ENCODE measurements around the gene LYAR. TPM values are rescaled to one million over a fixed set of nuclear protein-coding genes. Genes with fewer than 3 reads are reported as not detected.

LYAR gene
- total and polyA plus RNA-seq, 2 of the 13 experiments (the other 11 are each of a cell fraction or from before 2014, with no cell fraction given) = 7.8 to 94.2 TPM

DNA sequence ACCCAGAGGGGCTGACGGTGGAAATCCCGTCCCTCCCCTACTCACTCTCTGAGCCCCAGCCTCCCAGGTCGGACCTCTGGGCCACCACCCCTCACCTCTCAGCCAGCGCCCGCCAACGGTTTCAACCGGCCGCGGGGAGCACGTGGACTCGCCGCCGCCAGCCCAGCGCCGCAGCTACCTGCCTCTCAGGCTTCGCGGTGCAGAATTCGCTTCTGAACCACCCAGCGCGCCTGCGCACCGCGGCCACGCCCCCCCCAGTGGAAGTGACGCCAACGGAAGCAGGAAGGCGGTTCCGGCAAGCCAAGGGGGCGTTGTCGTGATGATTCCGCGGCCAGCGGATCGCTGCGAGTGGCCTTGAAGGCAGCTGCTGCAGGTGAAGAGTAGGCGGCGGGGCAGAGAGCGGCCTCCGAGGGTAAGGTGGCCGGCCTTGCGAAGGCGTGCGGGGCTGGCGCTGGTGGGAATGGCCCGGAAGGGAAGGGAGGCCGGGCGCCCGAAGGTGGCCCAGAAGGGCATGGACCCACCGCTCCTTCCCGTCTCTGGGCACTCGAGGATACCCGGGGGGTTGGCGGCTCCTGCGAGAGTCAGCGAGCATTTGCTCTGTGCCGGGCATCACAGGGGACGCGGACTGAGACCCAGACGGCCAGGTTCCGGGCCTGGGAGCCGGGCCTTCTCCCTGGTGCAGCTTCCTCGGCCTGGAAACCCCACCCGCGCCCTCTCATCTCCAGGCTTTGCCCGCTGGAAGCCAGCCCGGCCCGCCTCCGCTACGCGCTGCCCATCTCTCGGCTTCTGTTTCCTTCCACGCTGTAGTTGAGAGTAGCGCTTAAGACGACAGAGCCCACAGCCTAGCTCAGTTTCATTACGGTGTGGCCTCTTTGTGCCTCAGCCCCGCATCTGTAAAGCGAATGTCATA is at the start of gene LYAR, which contains the start of gene ZBTB49 (continued):
- TF ChIP-seq, protein P1, sequence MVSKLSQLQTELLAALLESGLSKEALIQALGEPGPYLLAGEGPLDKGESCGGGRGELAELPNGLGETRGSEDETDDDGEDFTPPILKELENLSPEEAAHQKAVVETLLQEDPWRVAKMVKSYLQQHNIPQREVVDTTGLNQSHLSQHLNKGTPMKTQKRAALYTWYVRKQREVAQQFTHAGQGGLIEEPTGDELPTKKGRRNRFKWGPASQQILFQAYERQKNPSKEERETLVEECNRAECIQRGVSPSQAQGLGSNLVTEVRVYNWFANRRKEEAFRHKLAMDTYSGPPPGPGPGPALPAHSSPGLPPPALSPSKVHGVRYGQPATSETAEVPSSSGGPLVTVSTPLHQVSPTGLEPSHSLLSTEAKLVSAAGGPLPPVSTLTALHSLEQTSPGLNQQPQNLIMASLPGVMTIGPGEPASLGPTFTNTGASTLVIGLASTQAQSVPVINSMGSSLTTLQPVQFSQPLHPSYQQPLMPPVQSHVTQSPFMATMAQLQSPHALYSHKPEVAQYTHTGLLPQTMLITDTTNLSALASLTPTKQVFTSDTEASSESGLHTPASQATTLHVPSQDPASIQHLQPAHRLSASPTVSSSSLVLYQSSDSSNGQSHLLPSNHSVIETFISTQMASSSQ (IDR thresholded peaks at IDR 0.05; ENCODE audit: low read depth) = no peak
- TF ChIP-seq, protein P1 (CRISPR knock-in tag; IDR thresholded peaks at IDR 0.05; ENCODE audit: borderline replicate concordance) = peak; percentile 55; the same call in 1 of the 2 replicates
- TF ChIP-seq PAF1 (CRISPR knock-in tag; IDR thresholded peaks at IDR 0.05) = no peak
- peak; percentile 85 for TF ChIP-seq ZNF263 (CRISPR knock-in tag; IDR thresholded peaks at IDR 0.05)
- no peak; the same call in 1 of the 2 replicates for TF ChIP-seq ZNF205 (CRISPR knock-in tag; IDR thresholded peaks at IDR 0.05)
- peak; percentile 59; the same call in 1 of the 2 replicates for TF ChIP-seq ZNF761 (CRISPR knock-in tag; conservative IDR thresholded peaks at IDR 0.05)
- TF ChIP-seq NFRKB (IDR thresholded peaks at IDR 0.05) = no peak
- no peak for TF ChIP-seq ADNP (CRISPR knock-in tag; IDR thresholded peaks at IDR 0.05)
- TF ChIP-seq MXD4 (CRISPR knock-in tag; IDR thresholded peaks at IDR 0.05) = peak; percentile 100
- peak; percentile 98 for TF ChIP-seq KMT2A (CRISPR knock-in tag; IDR thresholded peaks at IDR 0.05)
- TF ChIP-seq ZNF792 (CRISPR knock-in tag; IDR thresholded peaks at IDR 0.05) = peak; percentile 72; the same call in 1 of the 2 replicates
- TF ChIP-seq TRIM22 (IDR thresholded peaks at IDR 0.05) = no peak
- peak; percentile 45; the same call in 1 of the 2 replicates for TF ChIP-seq ZNF780A (CRISPR knock-in tag; IDR thresholded peaks at IDR 0.05)
- peak; percentile 83; the same call in 1 of the 2 replicates for TF ChIP-seq REPIN1 (CRISPR knock-in tag; IDR thresholded peaks at IDR 0.05; ENCODE audit: borderline replicate concordance, low read depth)
- peak; percentile 35; the same call in 1 of the 2 replicates for TF ChIP-seq NFYC (CRISPR knock-in tag; IDR thresholded peaks at IDR 0.05)
- TF ChIP-seq, protein P2, sequence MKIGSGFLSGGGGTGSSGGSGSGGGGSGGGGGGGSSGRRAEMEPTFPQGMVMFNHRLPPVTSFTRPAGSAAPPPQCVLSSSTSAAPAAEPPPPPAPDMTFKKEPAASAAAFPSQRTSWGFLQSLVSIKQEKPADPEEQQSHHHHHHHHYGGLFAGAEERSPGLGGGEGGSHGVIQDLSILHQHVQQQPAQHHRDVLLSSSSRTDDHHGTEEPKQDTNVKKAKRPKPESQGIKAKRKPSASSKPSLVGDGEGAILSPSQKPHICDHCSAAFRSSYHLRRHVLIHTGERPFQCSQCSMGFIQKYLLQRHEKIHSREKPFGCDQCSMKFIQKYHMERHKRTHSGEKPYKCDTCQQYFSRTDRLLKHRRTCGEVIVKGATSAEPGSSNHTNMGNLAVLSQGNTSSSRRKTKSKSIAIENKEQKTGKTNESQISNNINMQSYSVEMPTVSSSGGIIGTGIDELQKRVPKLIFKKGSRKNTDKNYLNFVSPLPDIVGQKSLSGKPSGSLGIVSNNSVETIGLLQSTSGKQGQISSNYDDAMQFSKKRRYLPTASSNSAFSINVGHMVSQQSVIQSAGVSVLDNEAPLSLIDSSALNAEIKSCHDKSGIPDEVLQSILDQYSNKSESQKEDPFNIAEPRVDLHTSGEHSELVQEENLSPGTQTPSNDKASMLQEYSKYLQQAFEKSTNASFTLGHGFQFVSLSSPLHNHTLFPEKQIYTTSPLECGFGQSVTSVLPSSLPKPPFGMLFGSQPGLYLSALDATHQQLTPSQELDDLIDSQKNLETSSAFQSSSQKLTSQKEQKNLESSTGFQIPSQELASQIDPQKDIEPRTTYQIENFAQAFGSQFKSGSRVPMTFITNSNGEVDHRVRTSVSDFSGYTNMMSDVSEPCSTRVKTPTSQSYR (CRISPR knock-in tag; IDR thresholded peaks at IDR 0.05; ENCODE audit: borderline replicate concordance) = no peak

All from HepG2 (cell line).